Measurements from ENCODE around the gene SYS1. TPM values are rescaled to one million over a fixed set of nuclear protein-coding genes. Genes with fewer than 3 reads are reported as not detected.
"Not testable (repeated sequence)": the region's sequence is repeated elsewhere in the genome, so short reads cannot be mapped to it uniquely, and the experiment has no call there.

Gene SYS1
- total RNA-seq, 3 donors from 2014 or later: 30.8 to 56.3 (median 47.3) TPM

- H3K4me1 ChIP-seq: peaks cover 3% of the 10 kb centered on the region in 2 donors
- no peaks in the 10 kb centered on the region for H3K9me3 ChIP-seq
- intact Hi-C loops (cut with DNase I; ENCODE audit: low total_unique reads): no loop called here
- DNase-seq (ENCODE audit: low spot score in 2 of 2): no peak
- no peaks in the 10 kb centered on the region for H3K27me3 ChIP-seq
- H3K4me3 ChIP-seq: no peak overlapping the region
- H3K27ac ChIP-seq: no peak overlapping the region
- H3K36me3 ChIP-seq: no peaks in the 10 kb centered on the region
- TF ChIP-seq POLR2AphosphoS5 (IDR thresholded peaks at IDR 0.05) (no peak), POLR2A (IDR thresholded peaks at IDR 0.05) (no peak), CTCF (IDR thresholded peaks at IDR 0.05) (no peak)
Measured at GRCh38 chr20:45350217-45350616, 12.7 kb upstream of the SYS1 start.

GRCh38 chr20:45350795-45351194 is 12.2 kb upstream of the SYS1 start:
- H3K27ac ChIP-seq; H3K9me3 ChIP-seq; H3K4me1 ChIP-seq; intact Hi-C loops (cut with DNase I; ENCODE audit: low total_unique reads); DNase-seq (ENCODE audit: low spot score in 2 of 2); H3K4me3 ChIP-seq; H3K36me3 ChIP-seq; H3K27me3 ChIP-seq: not testable (repeated sequence)

GRCh38 chr20:45352729-45353128 is 10.2 kb upstream of the SYS1 start:
- Histone ChIP-seq H3K9me3 (no peaks in the 10 kb centered on the region), H3K4me3 (no peak overlapping the region), H3K36me3 (no peaks in the 10 kb centered on the region), H3K27ac (no peak overlapping the region), H3K4me1 (peaks cover 0 to 6% of the 10 kb centered on the region in 2 donors), H3K27me3 (no peaks in the 10 kb centered on the region)
- intact Hi-C loops (cut with DNase I; ENCODE audit: low total_unique reads): no loop called here
- TF ChIP-seq POLR2AphosphoS5 (IDR thresholded peaks at IDR 0.05): no peak
- no peak for TF ChIP-seq CTCF (IDR thresholded peaks at IDR 0.05)
- no peak for TF ChIP-seq POLR2A (IDR thresholded peaks at IDR 0.05)
- no peak for DNase-seq (ENCODE audit: low spot score in 2 of 2)

GRCh38 chr20:45353746-45354145 is 9.2 kb upstream of the SYS1 start:
- peaks cover 0 to 16% of the 10 kb centered on the region in 2 donors for H3K4me1 ChIP-seq
- intact Hi-C loops (cut with DNase I; ENCODE audit: low total_unique reads): no loop called here
- no peak for DNase-seq (ENCODE audit: low spot score in 2 of 2)
- H3K4me3 ChIP-seq: no peak overlapping the region
- H3K27ac ChIP-seq: no peak overlapping the region
- TF ChIP-seq POLR2A (IDR thresholded peaks at IDR 0.05): no peak
- TF ChIP-seq POLR2AphosphoS5 (IDR thresholded peaks at IDR 0.05): no peak
- TF ChIP-seq CTCF (IDR thresholded peaks at IDR 0.05): no peak
- no peaks in the 10 kb centered on the region for H3K9me3 ChIP-seq
- H3K36me3 ChIP-seq: no peaks in the 10 kb centered on the region
- H3K27me3 ChIP-seq: no peaks in the 10 kb centered on the region

- peak overlapping the region; percentile 6 to 30 for H3K27ac ChIP-seq
- peaks cover 3 to 17% of the 10 kb centered on the region in 2 donors for H3K4me1 ChIP-seq
Measured at GRCh38 chr20:45354423-45355208, 8.3 kb upstream of the SYS1 start.

More at GRCh38 chr20:45354423-45355208, 8.3 kb upstream of the SYS1 start:
- no peaks in the 10 kb centered on the region for H3K36me3 ChIP-seq
- no peak for TF ChIP-seq POLR2AphosphoS5 (IDR thresholded peaks at IDR 0.05)
- no peak for TF ChIP-seq POLR2A (IDR thresholded peaks at IDR 0.05)
- no peak for TF ChIP-seq CTCF (IDR thresholded peaks at IDR 0.05)
- H3K27me3 ChIP-seq: no peaks in the 10 kb centered on the region
- H3K4me3 ChIP-seq: no peak overlapping the region
- intact Hi-C loops (cut with DNase I; ENCODE audit: low total_unique reads): no loop called here
- no peak for DNase-seq (ENCODE audit: low spot score in 2 of 2)
- H3K9me3 ChIP-seq: no peaks in the 10 kb centered on the region

Measured in breast epithelium (tissue), 4 donors.